Liver (tissue), 2 donors: ENCODE results near the gene KLHL42.

Experiments
- ATF3 ChIP-seq: IDR thresholded peaks from 2 replicates; pipeline ENCODE4 v1.6.1; 2016; ENCODE audit warnings: antibody characterized with exemption
- REST ChIP-seq: IDR thresholded peaks from 2 replicates; pipeline ENCODE4 v1.6.1; 2016; ENCODE audit warnings: antibody characterized with exemption, mild to moderate bottlenecking
- donor health status: healthy.

GRCh38 chr12:27817766-27818165, 37.7 kb downstream of the KLHL42 start:
- TF ChIP-seq ATF3, result no peak
- no peak for TF ChIP-seq REST
